GM21786 (cell line): Measurements from ENCODE around the gene FGD3.
"Not testable (repeated sequence)": the region's sequence is repeated elsewhere in the genome, so short reads cannot be mapped to it uniquely, and the experiment has no call there.

Experiments used
- ATAC-seq: cut with Tn5 transposase; IDR thresholded peaks from one replicate; pipeline ENCODE4 v1.9.1; 2021; ENCODE audit not compliant: unreplicated experiment

FGD3 gene

GRCh38 chr9:92976431-92976830 is 29.1 kb downstream of the FGD3 start:
- ATAC-seq: no peak

GRCh38 chr9:92977279-92977678 is 30.0 kb downstream of the FGD3 start:
- ATAC-seq: no peak

- no peak for ATAC-seq
These were observed 31.1 kb downstream of the FGD3 start for GRCh38 chr9:92978345-92978875.

DNA sequence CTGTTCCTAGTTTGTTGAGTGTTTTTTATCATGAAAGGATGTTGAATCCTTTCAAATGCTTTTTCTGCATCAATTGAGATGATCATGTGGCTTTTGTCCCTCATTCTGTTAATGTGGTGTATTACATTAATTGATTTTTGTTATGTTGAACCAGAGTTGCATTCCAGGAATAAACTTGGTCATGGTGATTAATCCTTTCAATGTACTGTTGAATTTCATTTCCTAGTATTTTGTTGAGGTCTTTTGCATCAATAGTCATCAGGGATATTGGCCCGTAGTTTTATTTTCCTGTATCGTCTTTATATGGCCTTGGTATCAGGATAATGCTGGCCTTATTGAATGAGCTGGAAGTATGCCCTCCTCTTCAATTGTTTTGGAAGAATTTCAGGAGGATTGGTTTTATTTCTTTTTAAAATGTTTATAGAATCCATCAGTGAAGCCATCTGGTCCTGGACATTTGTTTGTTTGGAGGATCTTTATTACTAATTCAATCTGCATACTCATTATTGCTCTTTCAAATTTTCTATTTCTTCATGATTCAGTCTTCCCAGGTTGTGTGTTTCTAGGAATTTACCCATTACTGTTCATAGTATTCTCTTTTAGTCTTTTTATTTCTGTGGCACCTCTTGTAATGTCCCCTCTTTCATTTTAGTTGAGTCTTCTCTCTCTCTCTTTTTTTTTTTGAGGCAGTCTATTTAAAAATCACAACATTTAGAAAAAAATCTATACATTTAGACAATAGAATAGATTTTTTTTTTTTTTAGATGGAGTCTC is 32.1 kb downstream of the FGD3 start:
- no peak for ATAC-seq

DNA sequence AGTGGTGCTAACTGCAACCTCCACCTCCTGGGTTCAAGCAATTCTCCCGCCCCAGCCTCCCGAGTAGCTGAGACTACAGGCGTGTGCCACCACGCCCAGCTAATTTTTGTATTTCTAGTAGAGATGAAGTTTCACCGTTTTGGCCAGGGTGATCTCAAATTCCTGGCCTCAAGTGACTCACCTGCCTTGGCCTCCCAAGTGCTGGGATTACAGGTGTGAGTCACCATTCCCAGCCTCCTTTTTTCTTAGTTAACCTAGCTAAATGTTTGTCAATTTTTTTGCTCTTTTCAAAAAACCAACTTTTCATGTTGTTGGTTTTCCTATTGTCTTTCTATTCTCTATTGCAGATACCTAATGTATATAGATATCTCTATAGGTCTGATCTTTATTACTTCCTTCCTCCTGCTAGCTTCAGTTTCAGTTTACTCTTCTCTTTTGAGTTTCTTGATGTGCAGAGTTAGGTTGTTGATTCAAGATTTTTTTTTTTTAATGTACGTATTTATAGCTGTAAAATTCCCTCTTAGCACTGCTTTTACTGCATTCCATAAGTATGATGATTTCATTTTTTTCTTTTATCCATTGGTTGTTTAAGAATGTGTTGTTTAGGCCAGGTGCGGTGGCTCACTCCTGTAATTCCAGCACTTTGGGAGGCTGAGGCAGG is 32.9 kb downstream of the FGD3 start:
- no peak for ATAC-seq

- ATAC-seq: no peak
These were observed 34.8 kb downstream of the FGD3 start for GRCh38 chr9:92982130-92982529.

DNA sequence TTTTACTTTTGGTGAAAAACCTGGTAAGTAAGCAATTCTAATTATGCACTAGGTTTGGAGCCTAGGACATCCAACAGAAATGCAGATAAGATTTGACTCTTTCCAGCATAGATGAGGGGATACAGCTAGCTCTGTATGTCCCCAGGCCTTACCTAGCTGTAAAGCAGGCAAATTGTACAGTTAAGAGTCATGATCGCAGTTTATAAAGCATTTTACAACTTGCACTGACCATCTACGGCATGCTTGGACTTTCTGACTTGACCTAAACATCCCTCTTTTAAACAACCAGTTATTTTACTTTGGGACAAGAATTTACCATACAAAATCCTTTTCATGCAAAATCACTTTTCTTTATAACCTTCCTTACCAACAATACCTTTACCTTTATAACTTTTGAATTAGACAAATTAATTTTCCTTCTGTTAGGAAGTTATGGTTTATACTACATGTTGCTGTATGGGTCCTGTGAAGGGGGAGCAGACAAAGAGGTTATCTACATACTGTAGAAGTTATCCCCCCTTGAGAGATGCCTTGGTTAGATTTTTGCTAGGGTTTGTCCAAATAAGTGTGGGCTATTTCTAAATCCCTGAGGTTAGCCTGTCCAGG is 36.8 kb downstream of the FGD3 start:
- ATAC-seq: no peak

- no peak for ATAC-seq
These were observed 37.7 kb downstream of the FGD3 start for GRCh38 chr9:92984976-92985375.

DNA sequence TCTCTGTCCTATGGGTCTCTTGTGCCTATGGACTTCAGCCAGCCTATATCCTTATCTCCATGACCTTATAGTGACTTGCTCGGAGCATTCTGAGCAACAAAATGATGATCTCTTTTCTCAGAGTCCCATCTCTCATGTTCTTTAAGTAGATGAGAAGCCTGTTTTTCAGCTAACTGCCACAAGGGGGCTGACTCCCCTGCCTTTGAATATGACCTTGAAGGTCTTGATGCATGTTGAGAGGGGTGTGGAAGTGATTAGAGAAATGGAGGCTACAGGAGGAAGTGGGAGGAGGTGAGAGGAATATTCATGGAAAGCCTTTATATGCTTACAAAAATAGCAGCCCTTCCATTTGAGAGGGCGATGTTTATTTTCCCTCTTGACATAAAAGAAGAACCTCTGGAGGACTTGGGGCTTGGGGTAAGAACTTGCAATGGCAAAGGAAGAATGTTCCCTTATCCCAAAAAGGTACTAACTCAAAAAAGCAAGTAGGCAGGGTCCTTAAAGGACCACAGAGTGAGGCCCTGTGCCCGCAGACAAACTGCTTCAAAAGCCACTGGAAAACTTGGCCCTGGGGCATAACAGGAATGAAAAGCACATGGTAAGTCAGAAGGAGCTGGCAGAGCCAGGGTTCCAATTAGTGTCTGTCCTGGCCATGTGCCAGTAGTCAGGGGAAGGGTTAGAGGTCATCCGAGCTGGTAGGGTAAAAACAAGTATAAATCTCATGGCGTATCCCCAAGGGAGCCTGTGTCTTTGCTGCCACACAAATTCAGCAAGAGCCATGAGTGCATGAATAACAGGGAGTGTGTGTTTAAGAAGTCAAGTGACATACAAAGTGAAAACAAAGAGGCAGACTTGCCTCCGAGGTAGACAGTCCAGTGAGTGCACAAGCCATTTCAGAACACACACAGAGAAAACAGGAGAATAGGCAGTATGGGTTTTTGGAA is 39.1 kb downstream of the FGD3 start:
- ATAC-seq: no peak

DNA sequence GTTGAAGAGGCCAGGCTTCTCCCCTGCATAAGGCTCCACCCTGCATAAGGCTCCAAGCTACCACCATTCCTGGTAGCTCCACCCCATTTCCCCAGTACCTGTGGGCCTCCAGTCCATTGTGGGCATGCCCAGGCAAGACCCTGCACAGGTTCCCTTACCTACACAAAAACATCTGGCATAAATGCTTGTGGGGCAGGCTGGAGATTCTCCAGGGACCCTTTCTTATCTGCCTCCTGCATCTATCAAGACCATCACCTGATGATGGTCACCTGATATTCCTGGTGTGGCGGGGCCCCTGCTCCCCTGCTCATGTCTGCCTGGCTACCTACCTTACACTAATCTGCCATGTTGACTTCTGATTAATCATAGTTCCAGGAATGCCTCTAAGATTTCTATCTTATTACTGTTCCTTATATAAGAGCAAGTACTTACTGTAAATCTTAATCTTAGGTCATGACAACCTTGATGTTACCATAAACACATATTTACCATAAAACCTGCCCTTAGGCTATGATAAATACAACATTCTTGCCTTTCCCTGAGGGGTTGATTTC is 41.0 kb downstream of the FGD3 start:
- ATAC-seq: no peak

DNA sequence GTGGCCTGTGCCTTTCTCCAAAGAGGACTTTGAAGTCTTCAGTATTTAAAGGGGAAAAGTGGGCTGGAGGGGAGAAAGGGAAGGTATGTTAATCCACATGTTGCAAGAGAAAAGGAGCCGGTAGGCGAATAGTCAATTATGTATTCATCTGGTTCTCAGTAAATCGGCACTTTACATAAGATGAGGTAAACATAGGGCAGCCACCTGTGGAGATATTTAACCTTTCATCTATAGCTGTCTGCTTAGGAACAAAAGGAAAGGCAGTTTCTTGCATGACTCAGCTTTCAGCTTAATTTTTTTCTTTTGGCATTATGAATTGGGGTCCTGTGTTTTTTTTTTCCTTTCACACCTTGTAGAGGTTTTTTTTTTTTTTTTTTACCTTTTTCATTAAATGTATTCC is 42.2 kb downstream of the FGD3 start:
- ATAC-seq: no peak

- ATAC-seq: no peak
These were observed 43.1 kb downstream of the FGD3 start for GRCh38 chr9:92990461-92990860.

DNA sequence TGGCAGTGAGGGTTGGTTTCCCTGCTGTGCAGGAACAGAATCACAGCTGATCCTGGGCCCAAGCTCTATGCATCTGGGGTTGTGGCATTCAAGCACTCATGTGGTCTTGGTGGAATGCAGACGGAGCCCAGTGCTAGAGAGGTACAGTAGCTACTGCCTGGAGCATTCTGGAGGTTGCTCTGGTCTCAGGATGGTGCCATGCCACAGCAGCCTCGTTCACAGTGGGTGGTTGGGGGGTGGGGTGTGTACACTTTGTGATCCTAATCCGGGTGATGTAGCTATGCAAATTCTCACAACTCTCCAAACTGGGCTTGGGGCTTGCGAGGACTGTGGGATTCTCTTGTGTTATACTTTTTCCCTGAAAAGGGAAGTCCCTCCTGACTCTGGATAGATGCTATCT is 45.2 kb downstream of the FGD3 start:
- ATAC-seq: no peak

DNA sequence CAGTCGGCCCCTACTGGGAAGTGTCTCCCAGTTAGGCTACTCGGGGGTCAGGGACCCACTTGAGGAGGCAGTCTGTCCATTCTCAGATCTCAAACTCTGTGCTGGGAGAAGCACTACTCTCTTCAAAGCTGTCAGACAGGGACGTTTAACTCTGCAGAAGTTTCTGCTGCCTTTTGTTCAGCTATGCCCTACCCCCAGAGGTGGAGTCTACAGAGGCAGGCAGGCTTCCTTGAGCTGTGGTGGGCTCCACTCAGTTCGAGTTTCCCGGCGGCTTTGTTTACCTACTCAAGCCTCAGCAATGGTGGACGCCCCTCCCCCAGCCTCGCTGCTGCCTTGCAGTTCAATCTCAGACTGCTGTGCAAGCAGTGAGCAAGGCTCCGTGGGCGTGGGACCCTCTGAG is 51.5 kb downstream of the FGD3 start:
- ATAC-seq: not testable (repeated sequence)

GRCh38 chr9:93001031-93001430 is 53.7 kb downstream of the FGD3 start:
- ATAC-seq: no peak

DNA sequence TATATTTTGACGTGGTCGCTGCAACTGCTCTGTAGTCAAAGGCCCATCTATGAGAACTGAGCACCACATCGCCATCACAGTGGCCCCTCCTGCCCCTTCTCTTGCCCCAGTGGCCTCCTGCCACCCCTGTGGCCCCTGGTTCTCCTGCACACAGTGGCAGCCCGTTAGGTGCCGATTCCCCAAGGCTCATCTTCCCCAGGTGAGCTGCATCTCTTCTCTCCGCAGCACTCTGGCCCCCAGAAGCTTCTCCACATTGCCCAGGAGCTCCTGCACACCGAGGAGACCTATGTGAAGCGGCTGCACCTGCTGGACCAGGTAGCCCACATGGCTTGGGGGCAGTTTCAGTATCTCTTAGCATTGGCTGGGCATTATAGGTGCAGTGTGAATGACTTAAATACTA is 55.4 kb downstream of the FGD3 start:
- no peak for ATAC-seq

- peak; percentile 75 for ATAC-seq
These were observed 56.5 kb downstream of the FGD3 start for GRCh38 chr9:93003552-93004407.

DNA sequence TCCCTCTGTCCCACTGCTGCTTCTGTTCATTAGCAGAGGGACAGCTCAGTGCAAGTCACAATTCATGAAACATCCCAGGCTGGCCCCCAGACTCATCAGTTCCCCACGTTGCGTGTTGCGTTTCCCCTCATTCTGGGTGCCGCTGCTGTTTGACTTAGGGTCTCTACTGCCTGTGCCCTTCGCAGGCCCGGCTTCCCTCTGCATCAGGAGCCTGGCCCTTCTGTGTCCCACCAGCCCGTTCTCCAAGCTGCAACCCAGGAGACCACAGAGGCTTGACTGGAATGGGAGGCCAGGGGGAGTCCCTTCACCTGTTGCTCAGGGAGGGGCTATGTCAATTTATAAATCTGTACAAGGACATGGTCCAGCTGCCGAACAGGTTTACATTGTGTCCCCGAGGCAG is 57.2 kb downstream of the FGD3 start:
- ATAC-seq: no peak

DNA sequence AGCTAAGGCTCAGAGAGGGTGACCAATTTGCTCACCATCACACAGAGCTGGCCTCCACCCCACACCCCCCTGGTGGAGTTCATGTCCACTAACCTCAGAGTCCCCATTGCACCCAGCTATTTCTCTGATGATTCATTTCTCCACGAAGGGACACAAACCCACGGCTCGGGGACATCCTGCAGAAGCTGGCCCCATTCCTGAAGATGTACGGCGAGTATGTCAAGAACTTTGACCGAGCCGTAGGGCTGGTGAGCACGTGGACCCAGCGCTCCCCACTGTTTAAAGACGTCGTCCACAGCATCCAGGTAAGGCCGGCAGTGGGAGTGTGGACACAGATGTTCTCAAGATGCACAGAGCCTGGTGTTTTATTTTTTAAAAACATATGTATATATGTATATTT is 58.6 kb downstream of the FGD3 start:
- no peak for ATAC-seq
